Measurements from ENCODE around the gene FAM25A.
"Not testable (repeated sequence)": the region's sequence is repeated elsewhere in the genome, so short reads cannot be mapped to it uniquely, and the experiment has no call there.

The FAM25A gene

DNA sequence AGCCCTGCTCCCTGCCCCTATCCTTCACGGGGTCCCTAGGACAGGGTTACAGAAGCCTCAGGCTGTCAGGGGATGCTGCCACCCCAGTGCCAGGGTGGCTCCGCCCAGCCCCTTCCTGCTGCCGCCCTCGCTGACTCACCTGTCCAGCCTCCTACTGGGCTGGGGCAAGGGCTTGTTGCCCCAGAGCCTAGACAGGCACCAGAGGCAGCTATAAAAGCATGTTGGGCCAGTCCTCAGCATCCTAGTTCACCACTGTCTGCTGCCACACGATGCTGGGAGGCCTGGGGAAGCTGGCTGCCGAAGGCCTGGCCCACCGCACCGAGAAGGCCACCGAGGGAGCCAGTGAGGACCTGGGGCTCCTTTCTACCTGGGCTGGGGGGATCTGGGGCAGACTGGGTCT lies at the start of gene FAM25A:
FAM25A (plus strand) TSS at position 239 of the 400 bp plus-strand sequence; CDS start at position 270, 31 bp downstream.
- not testable (repeated sequence) for DNase-seq (ENCODE audit: low read depth in 2 of 2, low spot score in 1 of 2)

DNA sequence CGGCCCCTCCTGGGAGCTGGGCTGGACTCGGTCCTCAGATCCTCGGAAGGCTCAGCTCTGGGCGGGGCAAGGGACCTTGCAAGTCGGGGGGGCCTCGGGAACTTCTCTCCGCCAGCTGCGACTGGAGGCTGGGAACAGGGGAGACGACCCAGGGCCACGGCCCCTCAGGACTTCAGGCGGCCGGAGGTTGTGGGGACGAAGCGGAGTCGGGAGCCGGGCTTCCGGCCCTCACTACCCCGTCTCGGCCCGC lies 49.2 kb upstream of the FAM25A start:
- DNase-seq (ENCODE audit: low read depth in 2 of 2, low spot score in 1 of 2), result no peak

DNA sequence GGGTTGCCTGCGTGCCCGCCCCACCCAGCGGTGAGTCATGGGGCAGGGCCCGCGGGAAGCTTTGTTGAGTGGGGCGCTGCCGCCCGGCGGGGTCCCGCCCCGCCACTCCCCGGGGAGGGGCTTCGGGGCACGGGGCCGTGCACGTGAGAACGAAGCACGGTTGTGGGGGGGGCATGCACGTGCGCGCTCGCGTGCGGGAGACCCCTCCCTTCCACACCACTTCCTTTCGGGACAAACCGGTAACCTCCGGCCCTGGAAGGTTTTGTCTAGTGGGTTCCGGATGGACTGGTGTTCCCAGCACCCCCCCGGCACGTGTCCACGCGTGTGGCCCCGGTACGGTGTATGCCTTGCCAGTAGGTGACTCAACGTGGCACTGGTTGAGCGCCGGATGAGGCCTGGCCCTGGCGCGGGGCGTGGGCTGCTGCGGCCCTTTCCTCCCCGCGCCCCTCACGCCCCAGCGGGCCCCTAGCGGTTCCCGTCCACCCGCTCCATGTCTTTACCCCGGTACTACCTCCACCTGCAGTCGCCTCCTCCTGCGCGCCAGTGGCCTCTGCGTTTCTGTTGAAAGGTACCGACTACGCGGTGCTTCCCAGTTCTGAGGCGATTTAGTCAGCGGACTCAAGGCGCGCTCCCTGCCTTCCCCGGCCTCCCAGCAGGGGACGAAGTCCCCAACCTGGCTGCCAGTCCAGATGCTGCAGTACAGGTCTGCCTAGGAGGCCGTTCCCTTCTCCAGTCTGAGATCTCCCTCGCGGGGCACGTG lies 48.7 kb upstream of the FAM25A start:
- peak; percentile 73 to 76 for DNase-seq (ENCODE audit: low read depth in 2 of 2, low spot score in 1 of 2)

DNA sequence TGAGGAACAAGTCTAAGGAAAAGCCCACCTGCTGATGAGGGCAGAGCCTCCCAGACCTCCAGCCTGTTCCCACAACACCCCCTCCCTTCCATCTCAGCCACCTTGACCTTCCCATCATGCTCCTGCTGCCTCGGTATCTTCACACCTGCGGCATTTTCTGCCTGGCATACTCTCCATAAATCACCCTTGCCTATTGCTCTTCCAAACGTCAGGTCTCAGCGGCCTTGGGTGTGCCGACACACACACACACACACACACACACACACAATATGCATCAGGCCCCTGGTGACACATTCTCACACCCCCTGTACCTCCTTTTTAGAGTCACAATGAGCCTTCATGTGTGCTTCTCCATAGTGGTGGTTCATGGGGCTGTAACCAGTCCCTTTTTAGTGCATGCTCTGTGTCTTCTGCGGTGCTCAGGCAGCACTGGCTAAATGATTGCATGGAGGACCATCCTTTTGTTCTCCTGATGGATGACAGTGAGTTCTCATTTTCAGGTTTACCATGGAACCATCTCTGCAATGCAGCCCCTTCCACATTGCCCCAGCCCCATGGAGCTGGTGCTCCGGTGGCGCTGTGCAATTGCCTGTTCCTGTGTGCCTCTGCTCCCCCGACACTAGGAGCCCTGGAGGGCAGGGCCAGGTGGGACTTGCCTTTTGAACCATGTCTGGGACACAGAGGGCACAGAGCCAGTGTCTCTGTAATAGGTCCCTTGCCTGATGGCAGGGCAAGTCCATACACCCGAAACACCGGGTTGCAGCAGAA lies 47.3 kb upstream of the FAM25A start:
- DNase-seq (ENCODE audit: low read depth in 2 of 2, low spot score in 1 of 2), result no peak

DNA sequence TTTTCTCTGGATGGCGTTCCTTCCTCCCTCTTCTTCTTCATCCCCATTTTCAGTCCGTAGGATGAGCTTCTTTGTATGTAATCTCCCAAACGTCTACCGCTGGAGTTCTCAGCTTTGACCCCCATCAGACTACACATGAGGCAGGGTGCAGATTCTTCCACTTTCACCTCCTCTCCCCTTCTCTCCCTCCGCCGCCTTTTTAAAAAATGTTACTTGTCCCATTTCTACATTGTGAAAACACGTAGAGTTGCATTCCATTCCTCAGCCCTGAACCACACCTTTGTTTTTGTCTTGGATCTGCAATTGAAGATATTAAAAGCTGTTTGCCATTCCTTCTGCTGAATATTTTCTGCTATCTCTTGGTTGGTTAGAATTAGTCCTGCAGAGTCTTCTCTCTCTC lies 45.6 kb upstream of the FAM25A start:
- DNase-seq (ENCODE audit: low read depth in 2 of 2, low spot score in 1 of 2), result no peak

DNA sequence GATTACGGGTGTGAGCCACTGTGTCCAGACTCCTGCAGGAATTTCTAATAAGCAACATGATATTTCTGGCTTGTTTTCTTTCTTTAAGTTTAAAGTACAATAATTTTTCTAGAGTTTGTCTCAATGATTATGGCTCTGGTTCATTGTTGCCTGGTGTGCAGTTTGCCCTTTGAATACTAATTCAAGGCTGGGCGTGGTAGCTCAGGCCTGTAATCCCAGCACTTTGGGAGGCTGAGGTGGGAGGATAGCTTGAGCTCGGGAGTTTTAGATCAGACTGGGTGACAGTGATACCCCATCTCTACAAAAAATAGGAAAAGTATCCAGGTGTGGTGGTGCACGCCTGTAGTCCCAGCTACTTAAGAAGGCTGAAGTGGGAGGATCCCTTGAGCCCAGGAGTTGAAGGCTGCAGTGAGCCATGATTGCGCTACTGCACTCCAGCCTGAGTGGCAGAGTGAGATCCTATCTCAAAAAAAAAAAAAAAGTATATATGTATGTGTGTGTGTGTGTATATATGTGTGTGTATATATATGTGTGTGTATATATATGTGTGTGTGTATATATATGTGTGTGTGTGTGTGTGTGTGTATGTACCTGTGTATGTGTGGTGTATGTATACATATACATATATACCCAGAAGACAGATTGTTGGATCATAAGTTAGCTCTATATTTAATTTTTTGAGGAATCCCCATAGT lies 43.6 kb upstream of the FAM25A start:
- no peak for DNase-seq (ENCODE audit: low read depth in 2 of 2, low spot score in 1 of 2)

DNA sequence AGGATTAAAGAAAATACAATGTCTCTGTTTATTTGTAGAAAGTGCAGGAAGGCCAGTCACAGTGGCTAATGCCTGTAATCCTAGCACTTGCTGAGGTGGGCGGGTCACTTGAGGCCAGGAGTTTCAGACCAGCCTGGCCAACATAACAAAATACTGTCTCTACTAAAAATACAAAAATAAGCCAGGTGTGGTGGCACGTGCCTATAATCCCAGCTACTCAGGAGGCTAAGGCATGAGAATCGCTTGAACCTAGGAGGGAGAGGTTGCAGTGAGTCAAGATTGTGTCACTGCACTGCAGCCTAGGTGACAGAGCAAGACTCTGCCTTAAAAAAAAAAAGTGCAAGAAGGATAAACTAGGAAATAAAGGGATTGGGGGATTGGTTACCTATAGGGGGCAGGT lies 41.6 kb upstream of the FAM25A start:
- DNase-seq (ENCODE audit: low read depth in 2 of 2, low spot score in 1 of 2), result not testable (repeated sequence)

DNA sequence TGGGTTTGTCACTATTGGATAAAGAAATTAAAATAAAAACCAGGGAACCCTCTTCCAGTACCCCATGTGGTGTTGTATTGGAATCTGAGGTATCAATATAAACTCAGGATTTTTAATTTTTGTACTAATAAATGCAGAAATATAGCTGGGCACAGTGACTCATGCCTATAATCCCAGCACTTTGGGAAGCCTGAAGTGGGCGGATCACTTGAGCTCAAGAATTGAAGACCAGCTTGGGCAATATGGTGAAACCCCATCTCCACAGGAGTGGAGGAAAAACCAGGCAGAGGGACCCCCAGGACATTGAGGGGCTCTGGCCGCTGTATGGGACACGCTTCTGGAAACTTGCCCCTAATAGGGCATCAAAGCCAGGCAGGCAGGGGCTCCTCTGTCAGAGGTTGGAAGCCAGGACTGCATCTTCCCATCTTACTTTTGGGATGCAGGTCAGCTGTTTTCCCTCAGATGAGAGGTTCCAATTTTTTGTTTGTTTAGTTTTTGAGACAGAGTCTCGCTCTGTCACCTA lies 40.7 kb upstream of the FAM25A start:
- no peak for DNase-seq (ENCODE audit: low read depth in 2 of 2, low spot score in 1 of 2)

DNA sequence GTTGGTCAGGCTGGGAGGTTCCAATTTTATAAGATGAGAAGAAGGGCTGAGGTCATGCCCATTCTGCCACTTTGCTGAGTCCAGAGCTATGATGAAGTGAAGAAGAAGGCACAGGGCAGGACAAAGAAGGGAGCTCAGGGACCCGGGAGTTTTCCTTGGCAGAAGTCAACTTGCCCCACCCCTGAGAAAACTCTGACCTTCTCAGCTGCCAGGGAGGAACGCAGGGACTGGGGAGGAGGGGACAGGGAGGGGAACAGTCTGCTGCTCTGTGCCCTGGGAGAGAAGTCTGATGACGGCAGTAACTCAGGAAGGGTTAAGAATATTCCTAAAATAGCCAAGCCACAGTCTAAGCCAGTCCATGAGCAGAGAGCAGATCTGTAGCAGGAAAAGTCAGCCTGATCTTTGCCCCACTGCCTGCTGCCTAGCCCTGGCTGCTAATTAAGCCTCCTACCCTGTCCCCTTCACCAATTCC lies 40.1 kb upstream of the FAM25A start:
- DNase-seq (ENCODE audit: low read depth in 2 of 2, low spot score in 1 of 2), result no peak

DNA sequence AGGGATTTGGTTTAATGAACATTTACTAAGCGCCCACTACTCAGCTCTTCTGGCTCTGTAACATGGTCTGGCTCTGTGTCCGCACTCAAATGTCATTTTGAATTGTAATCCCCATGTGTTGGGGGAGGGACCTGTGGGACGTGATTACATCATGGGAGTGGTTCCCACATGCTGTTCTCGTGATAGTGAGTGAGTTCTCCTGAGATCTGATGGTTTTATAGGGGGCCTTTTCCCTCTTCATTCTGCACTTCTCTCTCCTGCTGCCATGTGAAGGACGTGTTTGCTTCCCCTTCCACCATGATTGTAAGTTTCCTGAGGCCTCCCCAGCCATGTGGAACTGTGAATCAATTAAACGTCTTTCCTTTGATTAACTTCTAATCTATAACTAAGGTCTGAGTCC lies 39.1 kb upstream of the FAM25A start:
- DNase-seq (ENCODE audit: low read depth in 2 of 2, low spot score in 1 of 2), result not testable (repeated sequence)

DNA sequence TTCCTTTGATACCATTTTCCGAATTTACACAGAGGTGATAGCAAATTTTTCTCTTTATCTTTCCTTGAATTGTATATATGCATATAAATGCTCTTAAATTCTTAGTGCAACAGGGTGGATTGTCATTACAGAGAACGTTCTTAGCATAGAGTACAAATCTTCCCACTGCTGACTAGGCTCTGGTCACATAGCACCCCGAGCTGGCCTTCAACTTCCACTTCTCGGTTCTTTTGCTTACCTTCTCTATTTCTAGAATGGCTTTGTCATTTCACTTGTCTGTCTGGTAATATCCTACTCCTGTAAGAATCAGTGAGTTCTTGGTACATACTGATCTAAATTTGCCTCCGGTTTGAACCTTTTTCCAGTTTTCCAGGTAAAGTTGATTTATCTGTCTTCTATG lies 38.4 kb upstream of the FAM25A start:
- no peak for DNase-seq (ENCODE audit: low read depth in 2 of 2, low spot score in 1 of 2)

DNA sequence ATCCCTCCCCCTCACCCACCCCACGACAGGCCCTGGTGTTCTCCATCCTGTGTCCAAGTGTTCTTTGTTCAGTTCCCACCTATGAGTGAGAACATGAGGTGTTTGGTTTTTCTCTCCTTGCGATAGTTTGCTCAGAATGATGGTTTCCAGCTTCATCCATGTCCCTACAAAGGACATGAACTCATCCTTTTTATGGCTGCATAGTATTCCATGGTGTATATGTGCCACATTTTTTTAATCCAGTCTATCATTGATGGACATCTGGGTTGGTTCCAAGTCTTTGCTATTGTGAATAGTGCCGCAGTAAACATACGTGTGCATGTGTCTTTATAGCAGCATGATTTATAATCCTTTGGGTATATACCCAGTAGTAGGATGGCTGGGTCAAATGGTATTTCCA lies 35.6 kb upstream of the FAM25A start:
- not testable (repeated sequence) for DNase-seq (ENCODE audit: low read depth in 2 of 2, low spot score in 1 of 2)

DNA sequence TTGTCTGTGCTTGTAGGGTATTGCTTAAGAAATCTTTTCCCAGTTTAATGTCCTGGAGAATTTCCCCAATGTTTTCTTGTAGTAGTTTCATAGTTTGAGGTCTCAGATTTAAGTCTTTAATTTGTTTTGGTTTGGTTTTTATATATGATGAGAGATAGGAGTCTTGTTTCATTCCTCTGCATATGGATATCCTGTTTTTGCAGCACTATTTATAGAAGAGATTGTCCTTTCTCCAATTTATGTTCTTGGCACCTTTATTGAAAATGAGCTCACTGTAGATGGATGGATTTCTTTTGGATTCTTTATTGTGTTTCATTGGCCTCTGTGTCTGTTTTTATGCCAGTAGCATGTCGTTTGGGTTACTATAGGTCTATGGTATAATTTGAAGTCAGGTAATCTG lies 31.6 kb upstream of the FAM25A start:
- DNase-seq (ENCODE audit: low read depth in 2 of 2, low spot score in 1 of 2), result no peak

DNA sequence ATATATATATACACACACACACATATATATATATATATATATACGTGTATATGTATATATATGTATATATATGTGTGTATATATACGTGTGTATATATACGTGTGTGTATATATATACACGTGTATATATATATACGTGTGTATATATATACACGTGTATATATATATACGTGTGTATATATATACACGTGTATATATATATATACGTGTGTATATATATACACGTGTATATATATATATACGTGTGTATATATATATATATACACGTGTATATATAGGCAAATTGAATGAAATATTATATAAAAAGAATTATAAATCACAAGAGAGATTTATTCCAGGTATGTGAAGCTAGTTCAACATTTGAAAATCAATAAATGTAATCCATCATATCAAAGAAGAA lies 28.7 kb upstream of the FAM25A start:
- DNase-seq (ENCODE audit: low read depth in 2 of 2, low spot score in 1 of 2), result not testable (repeated sequence)

DNA sequence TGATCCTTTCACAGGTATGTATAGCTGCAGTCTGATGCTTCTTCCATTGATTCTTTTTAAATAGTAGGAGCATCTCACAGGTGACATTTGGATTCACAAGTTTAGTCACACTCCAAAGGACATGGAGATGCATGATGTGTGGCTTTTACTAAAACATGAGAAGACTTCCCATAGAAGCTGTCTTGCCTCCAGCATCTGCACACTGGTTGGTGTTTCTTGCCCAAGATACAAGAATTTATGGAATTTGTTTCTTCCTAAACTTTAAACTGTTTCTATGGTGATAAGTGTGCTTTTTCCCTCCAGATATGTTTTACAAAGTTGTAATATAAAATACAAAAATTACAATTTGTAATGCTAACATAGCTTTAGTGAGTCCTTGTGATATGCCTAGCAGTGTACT lies 27.6 kb upstream of the FAM25A start:
- no peak for DNase-seq (ENCODE audit: low read depth in 2 of 2, low spot score in 1 of 2)

DNA sequence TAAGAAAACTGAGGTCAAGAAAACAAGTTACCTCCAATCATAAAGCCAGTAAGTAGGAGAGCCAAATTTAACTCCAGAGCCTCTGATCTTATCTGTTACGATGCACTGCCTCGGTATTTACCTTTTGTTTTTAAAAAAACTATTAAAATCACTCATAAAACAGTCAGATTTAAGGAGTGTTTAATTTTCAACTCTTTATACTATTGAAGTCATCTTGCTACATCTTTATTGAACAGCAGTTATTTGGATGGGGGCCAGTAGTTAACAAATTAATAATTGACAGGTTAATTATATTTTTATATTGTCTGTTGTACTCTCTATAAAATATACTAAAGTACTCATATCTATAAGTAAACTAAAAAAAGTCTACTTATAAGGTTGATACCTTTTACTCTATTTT lies 27.2 kb upstream of the FAM25A start:
- no peak for DNase-seq (ENCODE audit: low read depth in 2 of 2, low spot score in 1 of 2)

DNA sequence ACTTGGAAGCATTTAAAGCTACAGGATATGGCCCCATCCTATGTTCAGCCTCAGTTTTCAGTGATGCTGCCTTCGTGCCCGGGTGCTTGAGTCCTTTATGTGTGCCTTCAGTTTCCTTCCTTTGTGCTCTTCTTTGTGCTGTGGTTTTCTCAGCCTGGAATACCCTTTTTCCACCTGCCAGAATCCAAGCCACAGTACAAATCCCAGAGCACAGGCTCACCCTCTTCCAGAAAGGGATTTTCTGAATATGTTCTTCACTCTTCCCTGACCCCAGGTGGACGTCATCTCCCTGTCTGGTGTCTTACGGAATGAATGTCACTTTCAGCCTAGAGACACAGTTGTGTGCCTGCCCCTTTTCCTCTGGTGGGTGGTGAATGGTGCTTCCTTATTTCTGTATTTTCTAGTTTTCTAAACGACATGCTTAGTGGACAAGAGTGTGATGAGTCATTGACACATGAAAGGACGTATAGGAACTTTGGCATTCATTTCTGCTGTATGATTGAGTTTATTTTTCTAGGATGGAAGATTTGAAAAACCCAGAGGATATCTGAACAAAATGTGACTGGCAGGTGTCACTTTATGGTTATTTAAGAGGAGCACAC lies 20.2 kb upstream of the FAM25A start:
- not testable (repeated sequence) for DNase-seq (ENCODE audit: low read depth in 2 of 2, low spot score in 1 of 2)

DNA sequence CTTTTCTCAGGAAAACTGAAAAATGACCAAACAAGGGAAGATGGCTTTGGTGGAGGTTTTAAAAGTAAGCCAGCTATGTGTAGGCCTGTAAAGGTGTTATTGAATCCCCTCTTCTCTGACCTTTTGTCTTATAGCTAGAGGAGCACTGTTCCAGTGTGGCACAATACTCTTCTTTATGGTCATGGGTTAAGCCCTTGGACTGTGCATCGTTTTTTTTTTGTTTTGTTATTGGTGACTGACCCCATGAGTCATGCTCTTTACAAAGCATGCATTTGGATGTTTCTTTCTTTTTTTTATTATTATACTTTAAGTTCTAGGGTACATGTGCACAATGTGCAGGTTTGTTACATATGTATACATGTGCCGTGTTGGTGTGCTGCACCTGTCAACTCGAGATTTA lies 19.6 kb upstream of the FAM25A start:
- DNase-seq (ENCODE audit: low read depth in 2 of 2, low spot score in 1 of 2), result no peak

DNA sequence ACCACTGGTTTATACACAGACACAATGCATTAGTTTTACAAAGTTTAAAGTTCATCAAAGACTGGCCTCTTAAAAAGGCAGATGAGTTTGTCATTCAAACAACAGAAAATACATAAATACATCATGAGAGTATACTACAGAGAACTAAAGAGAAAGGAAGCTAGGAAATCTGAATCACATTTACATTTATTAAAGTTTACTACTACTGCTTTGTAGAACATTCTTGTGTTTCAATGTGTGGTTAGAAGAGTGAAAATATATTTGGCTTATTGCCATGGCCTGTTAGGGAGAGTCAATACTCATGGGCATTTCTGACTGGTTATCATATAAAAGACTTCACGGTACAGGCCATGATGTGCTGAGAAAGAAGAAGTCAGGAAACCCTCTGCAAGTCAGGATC lies 13.0 kb upstream of the FAM25A start:
- DNase-seq (ENCODE audit: low read depth in 2 of 2, low spot score in 1 of 2), result not testable (repeated sequence)

DNA sequence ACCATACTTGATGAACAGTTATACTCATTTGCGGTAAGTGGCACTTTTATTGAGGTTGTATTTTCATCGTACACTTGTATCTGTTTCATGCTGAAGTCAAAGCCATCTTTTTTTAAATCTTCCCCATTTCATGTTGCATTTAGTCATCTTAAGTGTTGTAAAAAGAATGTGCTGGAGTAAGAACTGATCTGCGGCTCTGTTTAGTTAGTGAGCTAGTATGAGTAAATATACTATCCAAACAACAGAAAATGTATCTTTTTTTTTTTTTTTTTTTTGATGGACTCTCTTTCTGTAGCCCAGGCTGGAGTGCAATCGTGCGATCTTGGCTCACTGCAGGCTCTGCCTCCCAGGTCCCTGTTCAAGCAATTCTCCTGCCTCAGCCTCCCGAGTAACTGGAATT lies 12.4 kb upstream of the FAM25A start:
- DNase-seq (ENCODE audit: low read depth in 2 of 2, low spot score in 1 of 2), result not testable (repeated sequence)

DNA sequence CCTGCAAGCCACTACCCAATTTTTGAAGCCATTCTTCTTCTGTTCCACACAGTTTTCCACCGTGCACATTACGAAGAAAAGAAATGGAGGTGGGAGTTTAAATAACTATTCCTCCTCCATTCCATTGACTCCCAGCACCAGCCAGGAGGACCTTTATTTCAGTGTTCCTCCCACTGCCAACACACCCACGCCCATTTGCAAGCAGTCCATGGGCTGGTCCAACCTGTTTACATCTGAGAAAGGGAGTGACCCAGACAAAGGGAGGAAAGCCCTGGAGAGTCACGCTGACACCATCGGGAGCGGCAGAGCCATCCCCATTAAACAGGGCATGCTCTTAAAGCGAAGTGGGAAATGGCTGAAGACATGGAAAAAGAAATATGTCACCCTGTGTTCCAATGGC lies 11.8 kb upstream of the FAM25A start:
- not testable (repeated sequence) for DNase-seq (ENCODE audit: low read depth in 2 of 2, low spot score in 1 of 2)
